Chondrocyte (in vitro differentiated cells): ENCODE data around the gene PLPP3. TPM values are rescaled to one million over a fixed set of nuclear protein-coding genes. Genes with fewer than 3 reads are reported as not detected.

ENCODE experiments used
- DNase-seq: peaks from one replicate; pipeline ENCODE4 v3.0.0; 2021; ENCODE audit warnings: mixed read lengths, low spot score
- H3K27ac Mint-ChIP-seq: one replicate; pipeline ENCODE4 v1.8.0; 2021; ENCODE audit warnings: mild to moderate bottlenecking, moderate library complexity, mixed read lengths; ENCODE audit not compliant: unreplicated experiment
- H3K27me3 Mint-ChIP-seq: 2 replicates; pipeline ENCODE4 v1.8.0; 2021; ENCODE audit warnings: low read depth, mixed read lengths
- H3K36me3 Mint-ChIP-seq: 2 replicates; pipeline ENCODE4 v1.8.0; 2021; ENCODE audit warnings: low read depth, mixed read lengths
- H3K4me1 Mint-ChIP-seq: 2 replicates; pipeline ENCODE4 v1.8.0; 2021; ENCODE audit warnings: low read depth, mild to moderate bottlenecking, mixed read lengths
- H3K4me3 Mint-ChIP-seq: one replicate; pipeline ENCODE4 v1.8.0; 2021; ENCODE audit warnings: mild to moderate bottlenecking, moderate library complexity, mixed read lengths; ENCODE audit not compliant: unreplicated experiment
- H3K9me3 Mint-ChIP-seq: 2 replicates; pipeline ENCODE4 v1.8.0; 2021; ENCODE audit warnings: low read depth, mixed read lengths
- total RNA-seq: library from RNA; stranded (reverse); gene quantifications from 3 replicates; pipeline ENCODE4 v1.2.1, GENCODE V29; 2021
- TF ChIP-seq, protein P1 (sequence below): fragments of 200-600 bp; sonication (generic); IDR thresholded peaks from 2 replicates; pipeline ENCODE4 v1.5.0; 2021; ENCODE audit warnings: antibody characterized with exemption, mild to moderate bottlenecking, moderate library complexity

The PLPP3 gene
- total RNA-seq, 1 donor from 2014 or later: 20.5 TPM

DNA sequence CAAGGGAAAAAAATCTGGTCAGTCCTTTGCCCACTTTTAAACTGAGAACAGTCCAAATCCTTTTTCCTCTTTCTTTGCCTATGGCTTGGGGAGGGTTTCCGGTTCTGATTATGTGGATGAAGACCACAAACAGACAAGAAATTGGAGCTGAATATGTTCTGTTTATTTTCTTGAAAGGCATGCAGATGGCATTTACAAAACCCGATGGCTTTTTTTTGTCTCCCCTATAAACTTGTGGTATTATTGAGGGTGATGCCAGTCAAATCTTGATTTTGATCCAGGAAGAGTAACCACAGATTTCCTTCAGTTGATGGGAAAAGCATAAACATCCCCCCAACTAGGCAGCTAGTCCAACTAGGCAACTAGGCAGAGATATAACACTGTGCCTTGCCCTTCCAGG, 38.9 kb downstream of the PLPP3 start:
- TF ChIP-seq, protein P1, sequence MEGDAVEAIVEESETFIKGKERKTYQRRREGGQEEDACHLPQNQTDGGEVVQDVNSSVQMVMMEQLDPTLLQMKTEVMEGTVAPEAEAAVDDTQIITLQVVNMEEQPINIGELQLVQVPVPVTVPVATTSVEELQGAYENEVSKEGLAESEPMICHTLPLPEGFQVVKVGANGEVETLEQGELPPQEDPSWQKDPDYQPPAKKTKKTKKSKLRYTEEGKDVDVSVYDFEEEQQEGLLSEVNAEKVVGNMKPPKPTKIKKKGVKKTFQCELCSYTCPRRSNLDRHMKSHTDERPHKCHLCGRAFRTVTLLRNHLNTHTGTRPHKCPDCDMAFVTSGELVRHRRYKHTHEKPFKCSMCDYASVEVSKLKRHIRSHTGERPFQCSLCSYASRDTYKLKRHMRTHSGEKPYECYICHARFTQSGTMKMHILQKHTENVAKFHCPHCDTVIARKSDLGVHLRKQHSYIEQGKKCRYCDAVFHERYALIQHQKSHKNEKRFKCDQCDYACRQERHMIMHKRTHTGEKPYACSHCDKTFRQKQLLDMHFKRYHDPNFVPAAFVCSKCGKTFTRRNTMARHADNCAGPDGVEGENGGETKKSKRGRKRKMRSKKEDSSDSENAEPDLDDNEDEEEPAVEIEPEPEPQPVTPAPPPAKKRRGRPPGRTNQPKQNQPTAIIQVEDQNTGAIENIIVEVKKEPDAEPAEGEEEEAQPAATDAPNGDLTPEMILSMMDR: no peak
- H3K27me3 Mint-ChIP-seq: no peaks in the 10 kb centered on the region
- H3K27ac Mint-ChIP-seq: no peak overlapping the region
- H3K4me3 Mint-ChIP-seq: no peak overlapping the region
- no peak for DNase-seq
- H3K4me1 Mint-ChIP-seq: peaks cover 7% of the 10 kb centered on the region
- H3K9me3 Mint-ChIP-seq: no peaks in the 10 kb centered on the region
- H3K36me3 Mint-ChIP-seq: peaks cover 10% of the 10 kb centered on the region

DNA sequence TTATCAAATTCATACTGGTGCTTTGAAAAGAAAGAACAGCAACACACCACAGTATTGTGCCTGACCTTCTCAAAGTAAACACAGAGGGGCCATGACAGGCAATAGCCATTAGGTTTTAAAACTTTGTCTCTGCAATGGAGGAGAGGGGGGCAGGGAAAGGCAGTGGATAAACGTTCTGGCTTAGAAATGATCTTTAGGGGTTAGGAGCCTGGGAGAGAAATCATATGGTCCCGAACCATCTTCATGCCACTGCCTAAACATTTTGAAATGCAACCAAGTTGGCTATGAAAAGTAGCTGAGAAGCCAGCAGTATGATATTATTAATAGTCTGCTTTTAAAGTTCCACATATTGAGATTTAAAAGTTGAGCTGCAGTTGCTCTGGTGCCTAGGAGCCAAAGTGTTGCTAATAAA, 39.8 kb downstream of the PLPP3 start:
- peaks cover 7% of the 10 kb centered on the region for H3K4me1 Mint-ChIP-seq
- TF ChIP-seq, protein P1: no peak
- no peak overlapping the region for H3K4me3 Mint-ChIP-seq
- H3K27me3 Mint-ChIP-seq: no peaks in the 10 kb centered on the region
- no peak overlapping the region for H3K27ac Mint-ChIP-seq
- peaks cover 10% of the 10 kb centered on the region for H3K36me3 Mint-ChIP-seq
- H3K9me3 Mint-ChIP-seq: no peaks in the 10 kb centered on the region
- DNase-seq: no peak

DNA sequence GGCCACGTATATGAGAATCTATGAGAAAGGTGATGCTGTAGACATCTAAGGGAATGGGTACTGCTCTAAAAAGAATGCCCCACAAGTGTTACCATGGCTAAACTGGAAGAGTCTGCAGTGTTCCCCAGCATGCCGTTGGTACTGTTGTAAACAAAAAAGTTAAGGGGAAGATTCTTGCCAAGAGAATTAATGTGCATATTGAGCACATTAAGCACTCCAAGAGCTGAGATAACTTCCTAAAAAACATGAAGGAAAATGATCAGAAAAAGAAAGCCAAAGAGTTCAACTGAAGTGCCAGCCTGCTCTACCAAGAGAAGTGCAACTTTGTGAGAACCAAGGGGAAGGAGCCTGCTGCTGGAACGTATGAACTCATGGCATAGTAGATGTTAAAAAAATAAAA, 40.8 kb downstream of the PLPP3 start:
- Mint-ChIP-seq H3K27ac (no peak overlapping the region), H3K4me1 (peaks cover 7% of the 10 kb centered on the region), H3K4me3 (no peak overlapping the region), H3K9me3 (no peaks in the 10 kb centered on the region), H3K27me3 (no peaks in the 10 kb centered on the region), H3K36me3 (peaks cover 14% of the 10 kb centered on the region)
- no peak for DNase-seq
- TF ChIP-seq, protein P1: no peak

DNA sequence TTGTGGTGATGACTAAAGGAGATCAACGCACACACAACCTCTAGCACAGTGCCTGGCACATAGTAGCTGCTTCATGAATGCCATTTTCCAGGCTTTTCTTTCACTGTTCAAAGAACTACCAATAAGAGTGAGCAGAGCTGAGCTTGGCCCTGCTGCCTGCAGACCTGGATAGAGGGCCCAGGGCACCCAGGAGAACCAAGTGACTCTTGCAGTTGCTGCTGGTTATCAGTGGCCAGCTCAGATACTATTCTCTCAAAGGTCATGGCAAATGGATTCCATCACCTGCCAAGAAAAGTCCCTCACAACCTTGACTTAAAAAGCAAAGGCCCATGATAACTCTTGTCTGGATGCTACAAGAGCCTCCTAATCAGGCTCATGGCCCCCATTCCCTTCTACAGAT, 41.7 kb downstream of the PLPP3 start:
- no peak for DNase-seq
- Mint-ChIP-seq H3K9me3 (no peaks in the 10 kb centered on the region), H3K27ac (no peak overlapping the region), H3K4me3 (no peak overlapping the region), H3K4me1 (peaks cover 7% of the 10 kb centered on the region), H3K27me3 (no peaks in the 10 kb centered on the region), H3K36me3 (peaks cover 17% of the 10 kb centered on the region)
- TF ChIP-seq, protein P1: no peak

DNA sequence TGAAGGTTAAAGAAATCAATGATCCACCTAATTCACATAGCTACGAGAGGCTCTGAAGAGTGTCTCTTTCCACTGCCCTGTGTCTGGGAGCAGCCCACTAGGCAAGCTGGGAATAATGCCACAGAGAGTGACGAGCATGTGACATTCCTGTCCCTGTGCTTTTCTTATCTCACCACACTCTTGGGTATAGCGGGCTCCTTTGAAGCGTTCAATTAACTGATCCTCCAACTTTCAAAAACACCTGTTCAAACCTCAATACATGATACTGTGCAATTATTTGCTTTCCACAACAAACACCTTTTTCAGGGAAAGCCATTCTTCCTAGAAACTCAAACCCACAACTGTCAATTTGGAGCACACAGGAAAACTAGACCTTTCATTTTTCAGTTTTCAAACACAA, 43.4 kb downstream of the PLPP3 start:
- H3K27ac Mint-ChIP-seq: no peak overlapping the region
- H3K4me3 Mint-ChIP-seq: no peak overlapping the region
- no peaks in the 10 kb centered on the region for H3K9me3 Mint-ChIP-seq
- peaks cover 17% of the 10 kb centered on the region for H3K36me3 Mint-ChIP-seq
- H3K4me1 Mint-ChIP-seq: peaks cover 7% of the 10 kb centered on the region
- TF ChIP-seq, protein P1: no peak
- DNase-seq: no peak
- H3K27me3 Mint-ChIP-seq: no peaks in the 10 kb centered on the region
